K562 (cell line): Measurements from ENCODE around the gene AMDHD2. TPM values are rescaled to one million over a fixed set of nuclear protein-coding genes. Genes with fewer than 3 reads are reported as not detected.

Experiments used
- ATAC-seq: fragments of 200-7000 bp; cut with Tn5 transposase; 3 replicates; pipeline ENCODE4 v1.9.1; 2020; ENCODE audit warnings: moderate library complexity
- BruUV-seq: library from RNA; stranded (reverse); fragments of 400-500 nt; replicated peaks from 2 replicates; lab custom pipeline; 2021; lab: Mats Ljungman, UMichigan
- CTCF ChIA-PET: fragments of 300-600 bp; formaldehyde crosslinking; extraction: SDS; loops from one replicate; lab custom pipeline; 2021; ENCODE audit warnings: low intra/inter-chr PET ratio; lab: Yijun Ruan, JAX
- POLR2A ChIA-PET: fragments of 300-600, 350-650 bp; sonication (Branson Sonifier 250); formaldehyde crosslinking; extraction: SDS; loops from one replicate; lab custom pipeline; 2021; ENCODE audit warnings: antibody characterized with exemption, inconsistent platforms; lab: Yijun Ruan, JAX
- DNase-seq, 4 experiments: peaks; one replicate each; pipeline versions ENCODE4 v3.0.0 to v3.0.0-alpha.2; 2011 to 2018; ENCODE audit warnings: low spot score in 3 of 4, mixed read lengths in 3 of 4; ENCODE audit errors: extremely low read depth in 1 of 4
- FAIRE-seq: peaks from 2 replicates; lab custom pipeline; 2011; peaks lifted over from hg19 to GRCh38; lab: Jason Lieb, UNC
- H2AFZ ChIP-seq: 2 replicates; pipeline ENCODE4 v1.6.0; 2011; ENCODE audit warnings: low read depth, low read length, control low read depth, inconsistent platforms
- H3K27ac ChIP-seq: fragments of 200-600 bp; 3 replicates; pipeline ENCODE4 v1.8.0; 2011; ENCODE audit warnings: low read depth, mild to moderate bottlenecking, control low read depth, inconsistent platforms, low read length, moderate library complexity, mixed read lengths; ENCODE audit errors: extremely low read depth
- H3K27me3 ChIP-seq, 2 experiments: fragments of 300-600 bp in 1 of 2; 2 replicates in 1 of 2; 3 replicates in 1 of 2; pipeline versions ENCODE4 v1.6.0 to v1.8.0; 2011; ENCODE audit warnings: inconsistent platforms in 2 of 2, low read length in 2 of 2, mild to moderate bottlenecking in 1 of 2, mixed read lengths in 1 of 2, moderate library complexity in 1 of 2; ENCODE audit not compliant: control insufficient read depth in 2 of 2, insufficient read depth in 2 of 2
- H3K36me3 ChIP-seq: fragments of 300-600 bp; 3 replicates; pipeline ENCODE4 v1.8.0; 2011; ENCODE audit warnings: mild to moderate bottlenecking, low read length, inconsistent platforms; ENCODE audit not compliant: control insufficient read depth, insufficient read depth
- H3K4me1 ChIP-seq, 2 experiments: fragments of 200-600 bp in 1 of 2; replicated peaks in 1 of 2; 2 replicates in 1 of 2; 3 replicates in 1 of 2; pipeline versions ENCODE4 v1.5.1 to v1.8.0; 2011; ENCODE audit warnings: inconsistent platforms in 2 of 2, low read length in 2 of 2, mild to moderate bottlenecking in 1 of 2, mixed read lengths in 1 of 2, moderate library complexity in 1 of 2; ENCODE audit not compliant: control insufficient read depth in 2 of 2, insufficient read depth in 2 of 2
- H3K4me2 ChIP-seq: 2 replicates; pipeline ENCODE4 v1.6.1; 2011; ENCODE audit warnings: low read length, control low read depth, inconsistent platforms, mixed read lengths; ENCODE audit not compliant: insufficient read depth
- H3K4me3 ChIP-seq: fragments of 200-600 bp; sonication (generic), shearing (Covaris generic); 2 replicates; pipeline ENCODE4 v1.5.1; 2016; ENCODE audit warnings: control low read depth, inconsistent platforms
- H3K79me2 ChIP-seq: fragments of 200-600 bp; 3 replicates; pipeline ENCODE4 v1.8.0; 2011; ENCODE audit warnings: low read length, inconsistent platforms; ENCODE audit not compliant: control insufficient read depth, insufficient read depth
- H3K9ac ChIP-seq, 2 experiments: 2 replicates each; pipeline versions ENCODE4 v1.6.0 to v1.6.1; 2011; ENCODE audit warnings: low read depth in 2 of 2, low read length in 2 of 2, control low read depth in 1 of 2, inconsistent platforms in 1 of 2, mild to moderate bottlenecking in 1 of 2, mixed read lengths in 1 of 2; ENCODE audit not compliant: insufficient read depth in 1 of 2
- H3K9me1 ChIP-seq: one replicate; pipeline ENCODE4 v1.6.0; 2011; ENCODE audit warnings: inconsistent platforms, mild to moderate bottlenecking, low read length, moderate library complexity; ENCODE audit not compliant: control insufficient read depth, insufficient read depth
- H3K9me3 ChIP-seq: replicated peaks from 2 replicates; pipeline ENCODE4 v1.5.1; 2011; ENCODE audit warnings: low read depth, low read length, inconsistent platforms; ENCODE audit not compliant: control insufficient read depth, insufficient read depth
- H4K20me1 ChIP-seq: replicated peaks from 2 replicates; pipeline ENCODE4 v1.6.1; 2011; ENCODE audit warnings: low read length, inconsistent platforms, mixed read lengths; ENCODE audit not compliant: control insufficient read depth, insufficient read depth
- CXXC5 ChIP-seq: fragments of 250-450 bp; sonication (Bioruptor Pico); IDR thresholded peaks from 2 replicates; pipeline ENCODE4 v1.8.0; 2022; ENCODE audit warnings: inconsistent platforms, mild to moderate bottlenecking, moderate library complexity
- GATAD2B ChIP-seq: fragments of 450-650 bp; IDR thresholded peaks from 2 replicates; pipeline ENCODE4 v1.6.1; 2017; ENCODE audit warnings: mild to moderate bottlenecking, borderline replicate concordance
- PRPF4 ChIP-seq: fragments of 200-400 bp; formaldehyde crosslinking; IDR thresholded peaks from one replicate; pipeline ENCODE4 v1.6.1; 2017; ENCODE audit warnings: low read length, low read depth, mild to moderate bottlenecking; ENCODE audit not compliant: insufficient read depth, poor library complexity, severe bottlenecking
- PYGO2 ChIP-seq: fragments of 450-650 bp; IDR thresholded peaks from 2 replicates; pipeline ENCODE4 v1.6.1; 2016; ENCODE audit warnings: mild to moderate bottlenecking, missing genetic modification characterization, moderate library complexity, missing compliant biosample characterization
- ZNF592 ChIP-seq: fragments of 450-650 bp; IDR thresholded peaks from 2 replicates; pipeline ENCODE4 v1.6.1; 2017; ENCODE audit warnings: antibody characterized with exemption, mild to moderate bottlenecking
- ZNF780A ChIP-seq: fragments of 250-450 bp; sonication (Bioruptor Pico); IDR thresholded peaks from 2 replicates; pipeline ENCODE4 v1.5.0; 2021; ENCODE audit warnings: mild to moderate bottlenecking
- WGBS: fragments of 100-300 bp; shearing (Covaris generic); methylation state at CpG from one replicate; pipeline ENCODE4 v1.1.6; 2016; ENCODE audit warnings: low coverage, mixed read lengths; ENCODE audit not compliant: insufficient coverage; ENCODE audit errors: missing lambda C conversion rate; 5-methylcytosine and 5-hydroxymethylcytosine counted together
- in situ Hi-C: fragments of 300-500 bp; cut with MboI; formaldehyde crosslinking; loops from 4 replicates; pipeline ENCODE4 v1.15.0; 2018; ENCODE audit warnings: inconsistent platforms, mixed read lengths
- intact Hi-C: fragments of 100-400 bp; cut with micrococcal nuclease; formaldehyde crosslinking; loops from 2 replicates; pipeline ENCODE4 v1.14.2; 2022
- polyA plus RNA-seq, 8 experiments: library from polyadenylated mRNA; depleted of rRNA in 4 of 8; stranded (reverse) in 5 of 8; unstranded in 3 of 8; fragments of >200 nt; fragmentation: Nextera tagmentation in 2 of 8; fragmentation: Illumina TruSeq in 1 of 8; extraction: Ambion mirVana in 2 of 8; extraction: Trizol in 1 of 8; gene quantifications; 2 replicates each; pipeline versions ENCODE4 v1.2.1 to v1.2.3, GENCODE V29; 2011 to 2014; ENCODE audit warnings: inconsistent platforms in 1 of 8, missing spikeins in 1 of 8
- total RNA-seq, 7 experiments: library from RNA; depleted of rRNA in 6 of 7; stranded (reverse); fragments of >200 nt in 6 of 7; fragmentation: Illumina TruSeq in 2 of 7; extraction: Trizol in 2 of 7; gene quantifications; 2 replicates each; pipeline versions ENCODE4 v1.2.1 to v1.2.3, GENCODE V29; 2011 to 2021; ENCODE audit warnings: low replicate concordance in 1 of 7
- TF ChIP-seq, protein P1 (sequence below): sonication (generic); formaldehyde crosslinking; IDR thresholded peaks from 2 replicates; pipeline ENCODE4 v1.8.1; 2023; ENCODE audit warnings: mild to moderate bottlenecking, missing genetic modification reagents

Gene AMDHD2
- total and polyA plus RNA-seq, 9 of the 15 experiments (the other 6 are each of a cell fraction or from before 2014, with no cell fraction given): 0.38 to 56.9 (median 18.3) TPM; not detected in 1

DNA sequence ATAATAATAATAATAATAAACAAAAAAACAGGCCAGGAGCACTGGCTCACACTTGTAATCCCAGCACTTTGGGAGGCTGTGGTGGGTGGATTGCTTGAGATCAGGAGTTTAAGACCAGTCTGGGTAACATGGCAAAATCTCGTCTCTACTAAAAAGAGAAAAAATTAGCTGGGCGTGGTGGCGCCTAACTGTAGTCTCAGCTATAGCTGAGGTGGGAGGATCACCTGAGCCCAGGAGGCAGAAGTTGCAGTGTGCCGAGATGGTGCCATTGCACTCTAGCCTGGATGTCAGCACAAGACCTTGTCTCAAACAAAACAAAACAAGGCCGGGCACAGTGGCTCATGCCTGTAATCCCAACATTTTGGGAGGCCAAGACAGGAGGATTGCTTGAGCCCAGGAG lies 25.1 kb upstream of the AMDHD2 start (continued):
- TF ChIP-seq ZNF592 (no peak), ZNF780A (CRISPR knock-in tag) (no peak), GATAD2B (no peak), CXXC5 (CRISPR knock-in tag) (no peak)
- TF ChIP-seq, all 486 proteins: peak for 0

DNA sequence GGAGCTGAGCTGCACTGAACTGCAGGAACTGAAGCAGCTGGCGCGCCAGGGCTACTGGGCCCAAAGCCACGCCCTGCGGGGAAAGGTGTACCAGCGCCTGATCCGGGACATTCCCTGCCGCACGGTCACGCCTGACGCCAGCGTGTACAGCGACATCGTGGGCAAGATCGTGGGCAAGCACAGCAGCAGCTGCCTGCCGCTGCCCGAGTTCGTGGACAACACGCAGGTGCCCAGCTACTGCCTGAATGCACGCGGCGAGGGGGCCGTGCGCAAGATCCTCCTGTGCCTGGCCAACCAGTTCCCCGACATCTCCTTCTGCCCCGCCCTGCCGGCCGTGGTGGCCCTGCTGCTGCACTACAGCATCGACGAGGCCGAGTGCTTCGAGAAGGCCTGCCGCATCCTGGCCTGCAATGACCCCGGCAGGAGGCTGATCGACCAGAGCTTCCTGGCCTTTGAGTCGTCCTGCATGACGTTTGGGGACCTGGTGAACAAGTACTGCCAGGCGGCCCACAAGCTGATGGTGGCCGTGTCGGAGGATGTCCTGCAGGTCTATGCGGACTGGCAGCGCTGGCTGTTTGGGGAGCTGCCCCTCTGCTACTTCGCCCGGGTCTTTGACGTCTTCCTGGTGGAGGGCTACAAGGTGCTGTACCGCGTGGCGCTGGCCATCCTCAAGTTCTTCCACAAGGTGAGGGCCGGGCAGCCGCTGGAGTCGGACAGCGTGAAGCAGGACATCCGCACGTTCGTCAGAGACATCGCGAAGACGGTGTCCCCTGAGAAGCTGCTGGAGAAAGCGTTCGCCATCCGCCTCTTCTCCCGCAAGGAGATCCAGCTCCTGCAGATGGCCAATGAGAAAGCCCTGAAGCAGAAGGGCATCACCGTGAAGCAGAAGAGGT lies 23.7 kb upstream of the AMDHD2 start:
- no peaks in the 10 kb centered on the region for H3K9me3 ChIP-seq
- in situ Hi-C loops: no loop called here
- no peak for DNase-seq
- no peak for TF ChIP-seq PYGO2 (tag)
- TF ChIP-seq, protein P1, sequence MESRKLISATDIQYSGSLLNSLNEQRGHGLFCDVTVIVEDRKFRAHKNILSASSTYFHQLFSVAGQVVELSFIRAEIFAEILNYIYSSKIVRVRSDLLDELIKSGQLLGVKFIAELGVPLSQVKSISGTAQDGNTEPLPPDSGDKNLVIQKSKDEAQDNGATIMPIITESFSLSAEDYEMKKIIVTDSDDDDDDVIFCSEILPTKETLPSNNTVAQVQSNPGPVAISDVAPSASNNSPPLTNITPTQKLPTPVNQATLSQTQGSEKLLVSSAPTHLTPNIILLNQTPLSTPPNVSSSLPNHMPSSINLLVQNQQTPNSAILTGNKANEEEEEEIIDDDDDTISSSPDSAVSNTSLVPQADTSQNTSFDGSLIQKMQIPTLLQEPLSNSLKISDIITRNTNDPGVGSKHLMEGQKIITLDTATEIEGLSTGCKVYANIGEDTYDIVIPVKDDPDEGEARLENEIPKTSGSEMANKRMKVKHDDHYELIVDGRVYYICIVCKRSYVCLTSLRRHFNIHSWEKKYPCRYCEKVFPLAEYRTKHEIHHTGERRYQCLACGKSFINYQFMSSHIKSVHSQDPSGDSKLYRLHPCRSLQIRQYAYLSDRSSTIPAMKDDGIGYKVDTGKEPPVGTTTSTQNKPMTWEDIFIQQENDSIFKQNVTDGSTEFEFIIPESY: peak; percentile 77; the same call in 1 of the 2 replicates
- peak; percentile 30 for TF ChIP-seq PRPF4
- TF ChIP-seq, all 486 proteins: peak for 2
- POLR2A ChIA-PET: interaction anchor here (0.6 to 1.5 kb wide), 3 partner anchors 13 to 505 kb away, joined by 3 to 5 read pairs (median 4); partner anchors contain the start of gene ATP6V0C
- H3K4me2 ChIP-seq: peak overlapping the region; percentile 57; the same call in 1 of the 2 replicates
- ATAC-seq (no peak), FAIRE-seq (no peak)
- H3K9ac ChIP-seq: peak overlapping the region; percentile 37 to 83; a peak in 3 of 4 replicates
- H3K79me2 ChIP-seq: peaks cover 22% of the 10 kb centered on the region
- 96% methylated on average over 48 of the region's 62 CpGs for WGBS
- intact Hi-C loops: loop anchor here (5.0 kb wide), 1 partner anchor 299 kb away; the partner anchor contains the start of gene CASKIN1
- H3K4me3 ChIP-seq: no peak overlapping the region
- TSS peak; percentile 34 for BruUV-seq
- H4K20me1 ChIP-seq: peaks cover 6% of the 10 kb centered on the region
- no peak overlapping the region for H2AFZ ChIP-seq
- CTCF ChIA-PET: no interaction called here
- H3K36me3 ChIP-seq: peaks cover 55% of the 10 kb centered on the region; the same call in 2 of the 3 replicates
- H3K27ac ChIP-seq: peak overlapping the region; percentile 47; the same call in 1 of the 3 replicates
- H3K4me1 ChIP-seq: peaks cover 17 to 58% of the 10 kb centered on the region in 2 experiments
- H3K27me3 ChIP-seq: no peaks in the 10 kb centered on the region
- no peaks in the 10 kb centered on the region for H3K9me1 ChIP-seq
